Nephron (organoid): ENCODE measurements around the gene CCBE1.

ENCODE experiments used
- H3K27ac Mint-ChIP-seq, 3 experiments: 2 replicates each; pipeline ENCODE4 v1.8.0; 2020; ENCODE audit warnings: mixed read lengths in 3 of 3, mild to moderate bottlenecking in 2 of 3, moderate library complexity in 1 of 3
- H3K27me3 Mint-ChIP-seq: 2 replicates; pipeline ENCODE4 v1.8.0; 2021; ENCODE audit warnings: low read depth, mild to moderate bottlenecking, moderate library complexity, mixed read lengths
- H3K36me3 Mint-ChIP-seq: 2 replicates; pipeline ENCODE4 v1.8.0; 2020; ENCODE audit warnings: low read depth, mixed read lengths
- H3K4me1 Mint-ChIP-seq: 2 replicates; pipeline ENCODE4 v1.8.0; 2020; ENCODE audit warnings: mixed read lengths
- H3K4me3 Mint-ChIP-seq, 3 experiments: 2 replicates each; pipeline ENCODE4 v1.8.0; 2020; ENCODE audit warnings: mild to moderate bottlenecking in 3 of 3, mixed read lengths in 3 of 3, moderate library complexity in 2 of 3
- H3K9me3 Mint-ChIP-seq: 2 replicates; pipeline ENCODE4 v1.8.0; 2020; ENCODE audit warnings: mixed read lengths
- TF ChIP-seq, protein P1 (sequence below), 3 experiments: fragments of 200-600 bp; sonication (generic); IDR thresholded peaks; one replicate each; pipeline ENCODE4 v1.5.0; 2021; ENCODE audit warnings: antibody characterized with exemption in 3 of 3; ENCODE audit not compliant: unreplicated experiment in 3 of 3

The CCBE1 gene

DNA sequence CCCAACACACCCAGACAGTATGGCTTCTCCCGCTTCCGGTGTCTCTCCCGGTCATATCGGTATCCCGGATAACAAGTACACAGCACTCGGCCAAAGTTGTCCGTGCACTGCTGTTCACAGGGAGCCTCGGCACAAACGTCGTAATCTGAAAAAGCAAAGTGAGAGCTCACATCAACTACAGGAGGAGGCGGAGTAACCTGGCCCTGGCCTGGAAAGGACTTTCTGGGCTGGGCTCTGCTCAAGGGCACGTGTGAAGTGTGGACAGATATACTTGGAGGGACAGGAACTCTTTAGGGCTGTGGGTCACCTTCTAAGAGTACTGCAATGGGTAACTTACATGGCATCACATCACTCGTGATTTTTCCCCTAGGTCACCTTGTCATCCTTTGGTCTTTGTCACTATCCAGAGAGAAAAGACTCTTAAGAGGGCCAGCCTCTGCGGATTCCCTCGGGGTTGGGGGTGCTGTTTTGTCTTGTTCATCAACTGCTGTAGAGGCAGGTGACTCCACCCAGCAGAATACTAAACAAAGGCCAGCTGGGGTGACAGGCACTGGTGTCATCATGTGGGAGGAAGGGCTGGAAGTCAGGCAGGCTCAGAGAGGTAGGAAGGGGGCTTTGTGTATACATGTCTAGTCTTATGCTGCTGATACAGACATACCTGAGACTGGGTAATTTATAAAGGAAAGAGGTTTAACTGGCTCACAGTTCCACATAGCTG, 227.6 kb downstream of the CCBE1 start:
- TF ChIP-seq, protein P1, sequence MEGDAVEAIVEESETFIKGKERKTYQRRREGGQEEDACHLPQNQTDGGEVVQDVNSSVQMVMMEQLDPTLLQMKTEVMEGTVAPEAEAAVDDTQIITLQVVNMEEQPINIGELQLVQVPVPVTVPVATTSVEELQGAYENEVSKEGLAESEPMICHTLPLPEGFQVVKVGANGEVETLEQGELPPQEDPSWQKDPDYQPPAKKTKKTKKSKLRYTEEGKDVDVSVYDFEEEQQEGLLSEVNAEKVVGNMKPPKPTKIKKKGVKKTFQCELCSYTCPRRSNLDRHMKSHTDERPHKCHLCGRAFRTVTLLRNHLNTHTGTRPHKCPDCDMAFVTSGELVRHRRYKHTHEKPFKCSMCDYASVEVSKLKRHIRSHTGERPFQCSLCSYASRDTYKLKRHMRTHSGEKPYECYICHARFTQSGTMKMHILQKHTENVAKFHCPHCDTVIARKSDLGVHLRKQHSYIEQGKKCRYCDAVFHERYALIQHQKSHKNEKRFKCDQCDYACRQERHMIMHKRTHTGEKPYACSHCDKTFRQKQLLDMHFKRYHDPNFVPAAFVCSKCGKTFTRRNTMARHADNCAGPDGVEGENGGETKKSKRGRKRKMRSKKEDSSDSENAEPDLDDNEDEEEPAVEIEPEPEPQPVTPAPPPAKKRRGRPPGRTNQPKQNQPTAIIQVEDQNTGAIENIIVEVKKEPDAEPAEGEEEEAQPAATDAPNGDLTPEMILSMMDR (IDR thresholded peaks at IDR 0.05; ENCODE audit: unreplicated experiment in 3 of 3): no peak
- H3K27me3 Mint-ChIP-seq: peaks cover 7% of the 10 kb centered on the region
- H3K4me3 Mint-ChIP-seq: no peak overlapping the region
- H3K4me1 Mint-ChIP-seq: peaks cover 14% of the 10 kb centered on the region
- peaks cover 57% of the 10 kb centered on the region for H3K36me3 Mint-ChIP-seq
- H3K9me3 Mint-ChIP-seq: no peaks in the 10 kb centered on the region
- peak overlapping the region in 1 of 3 experiments; percentile 23 for H3K27ac Mint-ChIP-seq

DNA sequence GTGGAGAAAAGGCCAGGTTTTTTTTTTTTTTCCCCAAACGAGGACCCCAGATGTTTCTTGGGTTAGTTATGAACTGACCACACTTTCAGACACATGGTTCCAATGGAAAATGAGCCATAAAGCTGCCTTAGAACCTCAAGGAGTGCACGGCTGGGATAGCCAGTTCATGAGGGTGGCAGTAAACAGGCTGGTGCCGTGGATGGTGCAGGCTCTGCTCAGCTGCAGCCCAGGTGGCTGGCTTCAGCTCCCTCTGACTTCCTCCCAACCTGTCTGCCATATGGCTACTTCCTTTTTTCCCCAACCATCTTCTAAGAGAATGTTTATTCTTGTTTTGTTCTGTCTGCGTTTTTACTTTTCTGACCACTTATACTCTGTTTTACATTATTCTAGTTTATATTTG, 228.4 kb downstream of the CCBE1 start:
- peaks cover 49% of the 10 kb centered on the region for H3K36me3 Mint-ChIP-seq
- no peak overlapping the region for H3K27ac Mint-ChIP-seq
- no peak overlapping the region for H3K4me3 Mint-ChIP-seq
- H3K9me3 Mint-ChIP-seq: no peaks in the 10 kb centered on the region
- H3K27me3 Mint-ChIP-seq: peaks cover 7% of the 10 kb centered on the region
- peaks cover 14% of the 10 kb centered on the region for H3K4me1 Mint-ChIP-seq
- TF ChIP-seq, protein P1 (IDR thresholded peaks at IDR 0.05; ENCODE audit: unreplicated experiment in 3 of 3): no peak

GRCh38 chr18:59467497-59467896, 229.7 kb downstream of the CCBE1 start:
- Mint-ChIP-seq H3K36me3 (peaks cover 48% of the 10 kb centered on the region), H3K27me3 (peaks cover 7% of the 10 kb centered on the region)

GRCh38 chr18:59466980-59467379, 230.2 kb downstream of the CCBE1 start:
- TF ChIP-seq, protein P1 (IDR thresholded peaks at IDR 0.05; ENCODE audit: unreplicated experiment in 3 of 3): no peak
- H3K36me3 Mint-ChIP-seq: peaks cover 47% of the 10 kb centered on the region
- H3K27me3 Mint-ChIP-seq: peaks cover 7% of the 10 kb centered on the region
- H3K4me1 Mint-ChIP-seq: peaks cover 14% of the 10 kb centered on the region
- H3K9me3 Mint-ChIP-seq: no peaks in the 10 kb centered on the region
- no peak overlapping the region for H3K27ac Mint-ChIP-seq
- H3K4me3 Mint-ChIP-seq: no peak overlapping the region

More at GRCh38 chr18:59467497-59467896, 229.7 kb downstream of the CCBE1 start:
- Mint-ChIP-seq H3K4me1 (peaks cover 14% of the 10 kb centered on the region), H3K4me3 (no peak overlapping the region), H3K27ac (no peak overlapping the region), H3K9me3 (no peaks in the 10 kb centered on the region)
- TF ChIP-seq, protein P1 (IDR thresholded peaks at IDR 0.05; ENCODE audit: unreplicated experiment in 3 of 3): no peak

DNA sequence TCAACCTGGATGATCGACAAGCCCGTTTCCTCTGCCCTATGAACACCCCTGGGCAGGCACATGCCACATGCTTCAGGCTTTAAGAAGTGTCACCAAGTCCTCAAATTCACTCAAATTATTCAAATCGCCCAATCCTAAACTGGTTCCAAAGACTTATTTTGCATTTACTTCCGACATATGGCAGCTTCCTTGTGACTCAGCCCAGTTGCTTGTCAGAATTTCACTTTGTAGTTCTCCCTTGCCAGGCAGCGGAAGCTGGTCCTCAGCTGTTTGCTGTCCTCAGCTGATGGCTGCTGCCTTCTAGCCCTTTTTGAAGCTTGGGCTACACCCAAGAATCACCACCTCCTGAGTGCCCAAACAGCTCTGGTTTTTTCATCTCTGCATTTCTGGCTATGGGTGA, 232.7 kb downstream of the CCBE1 start:
- Mint-ChIP-seq H3K4me3 (no peak overlapping the region), H3K4me1 (peaks cover 15% of the 10 kb centered on the region), H3K27me3 (no peaks in the 10 kb centered on the region), H3K36me3 (peaks cover 39% of the 10 kb centered on the region), H3K27ac (no peak overlapping the region), H3K9me3 (no peaks in the 10 kb centered on the region)
- TF ChIP-seq, protein P1 (IDR thresholded peaks at IDR 0.05; ENCODE audit: unreplicated experiment in 3 of 3): no peak

- H3K4me1 Mint-ChIP-seq: peaks cover 18% of the 10 kb centered on the region
Observed at GRCh38 chr18:59461171-59461570, 236.1 kb downstream of the CCBE1 start.

More at GRCh38 chr18:59461171-59461570, 236.1 kb downstream of the CCBE1 start:
- H3K4me3 Mint-ChIP-seq: no peak overlapping the region
- H3K27me3 Mint-ChIP-seq: peaks cover 6% of the 10 kb centered on the region
- no peaks in the 10 kb centered on the region for H3K9me3 Mint-ChIP-seq
- peak overlapping the region; percentile 22 to 66 (median 28) for H3K27ac Mint-ChIP-seq
- TF ChIP-seq, protein P1 (IDR thresholded peaks at IDR 0.05; ENCODE audit: unreplicated experiment in 3 of 3): no peak
- H3K36me3 Mint-ChIP-seq: peaks cover 28% of the 10 kb centered on the region
